ENCODE data around the gene HNMT.

HNMT gene

GRCh38 chr2:138012082-138012481, 47.8 kb downstream of the HNMT start:
- no peak for DNase-seq (ENCODE audit: low spot score)

GRCh38 chr2:138012968-138013367, 48.7 kb downstream of the HNMT start:
- DNase-seq (ENCODE audit: low spot score): no peak

- no peak for DNase-seq (ENCODE audit: low spot score)
Measured at GRCh38 chr2:138013639-138014038, 49.4 kb downstream of the HNMT start.

- no peak for DNase-seq (ENCODE audit: low spot score)
Measured at GRCh38 chr2:138015494-138015893, 51.2 kb downstream of the HNMT start.

GRCh38 chr2:138016351-138017087, 52.2 kb downstream of the HNMT start:
- DNase-seq (ENCODE audit: low spot score): no peak

GRCh38 chr2:138017824-138018223, 53.6 kb downstream of the HNMT start:
- DNase-seq (ENCODE audit: low spot score): no peak

GRCh38 chr2:138018866-138019688, 54.8 kb downstream of the HNMT start:
- no peak for DNase-seq (ENCODE audit: low spot score)

- no peak for DNase-seq (ENCODE audit: low spot score)
Measured at GRCh38 chr2:138020432-138020831, 56.2 kb downstream of the HNMT start.

GRCh38 chr2:138021154-138021553, 56.9 kb downstream of the HNMT start:
- DNase-seq (ENCODE audit: low spot score): no peak

GRCh38 chr2:138023298-138023697, 59.0 kb downstream of the HNMT start:
- DNase-seq (ENCODE audit: low spot score): no peak

- no peak for DNase-seq (ENCODE audit: low spot score)
Measured at GRCh38 chr2:138023976-138024375, 59.7 kb downstream of the HNMT start.

- no peak for DNase-seq (ENCODE audit: low spot score)
Measured at GRCh38 chr2:138026111-138027020, 62.1 kb downstream of the HNMT start.

- peak; percentile 57 for DNase-seq (ENCODE audit: low spot score)
Measured at GRCh38 chr2:138028538-138028937, 64.3 kb downstream of the HNMT start.

GRCh38 chr2:138029276-138029675, 65.0 kb downstream of the HNMT start:
- DNase-seq (ENCODE audit: low spot score): no peak

GRCh38 chr2:138030459-138030858, 66.2 kb downstream of the HNMT start:
- no peak for DNase-seq (ENCODE audit: low spot score)

GRCh38 chr2:138032334-138032733, 68.1 kb downstream of the HNMT start:
- DNase-seq (ENCODE audit: low spot score): no peak

GRCh38 chr2:138034536-138034935, 70.3 kb downstream of the HNMT start:
- no peak for DNase-seq (ENCODE audit: low spot score)

GRCh38 chr2:138035608-138036217, 71.4 kb downstream of the HNMT start:
- no peak for DNase-seq (ENCODE audit: low spot score)

GRCh38 chr2:138036522-138036921, 72.2 kb downstream of the HNMT start:
- DNase-seq (ENCODE audit: low spot score): no peak

GRCh38 chr2:138037090-138037489, 72.8 kb downstream of the HNMT start:
- no peak for DNase-seq (ENCODE audit: low spot score)

GRCh38 chr2:138040616-138041015, 76.3 kb downstream of the HNMT start:
- DNase-seq (ENCODE audit: low spot score): no peak

GRCh38 chr2:138042311-138042710, 78.0 kb downstream of the HNMT start:
- DNase-seq (ENCODE audit: low spot score): no peak
